Activated CD8-positive, alpha-beta memory T cell treated with anti-CD3 and anti-CD28 coated beads for 1 hour (primary cell): Measurements from ENCODE around the gene PTPN4.

ENCODE experiments used
- DNase-seq, 2 donors: peaks; one replicate each; pipeline ENCODE4 v3.0.0-alpha.2; 2020; ENCODE audit warnings: low read depth in 1 of 2; ENCODE audit errors: extremely low read depth in 1 of 2

PTPN4 gene

DNA sequence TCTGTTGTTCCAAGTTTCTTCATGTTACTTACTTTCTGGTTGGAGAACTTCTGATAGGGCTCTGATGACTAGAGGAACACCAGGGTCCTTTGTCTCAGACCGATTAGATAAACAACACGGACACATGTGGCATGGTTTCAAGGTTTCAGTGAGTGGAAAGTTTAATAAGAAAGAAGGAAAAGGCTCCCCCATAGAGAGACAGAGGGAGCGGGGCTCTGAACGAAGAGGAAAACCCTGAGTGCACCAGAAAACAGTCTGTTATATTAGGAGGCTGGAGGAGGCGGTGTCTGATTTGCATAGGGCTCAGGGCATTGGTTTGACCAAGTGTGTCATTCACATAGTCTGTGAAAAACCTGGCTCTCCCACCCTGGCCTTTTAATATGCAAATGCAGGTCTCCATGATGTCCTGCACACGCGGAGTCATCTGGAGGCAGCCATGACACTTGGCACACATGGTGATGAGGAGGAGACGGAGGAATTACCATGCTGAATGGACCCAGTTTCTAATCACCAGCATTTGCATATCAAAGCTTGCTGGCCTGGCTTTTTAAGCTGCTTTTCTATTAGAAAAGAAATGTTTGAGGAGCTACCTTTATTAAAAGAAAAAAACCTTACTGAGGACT lies 94.2 kb downstream of the PTPN4 start:
- no peak for DNase-seq

DNA sequence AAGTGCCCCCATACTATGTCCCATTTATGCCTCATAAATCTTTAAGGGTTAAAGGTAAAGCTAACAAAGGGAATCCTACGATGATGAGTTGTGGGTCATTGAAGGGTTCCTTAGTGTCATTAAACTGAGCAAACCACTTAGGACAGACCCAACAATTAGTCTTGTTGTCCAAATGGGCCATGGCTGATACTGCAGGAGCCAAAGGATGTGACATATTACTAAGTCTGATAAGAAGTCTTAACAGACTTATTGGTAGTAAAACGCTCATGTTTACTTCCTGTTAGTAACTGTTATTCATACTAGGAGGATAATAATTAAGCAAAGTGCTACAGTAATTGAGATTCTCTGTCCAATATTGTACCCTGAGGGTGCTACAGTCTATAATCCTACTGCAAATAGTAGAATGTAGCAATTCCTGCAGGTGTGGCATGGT lies 96.8 kb downstream of the PTPN4 start:
- no peak for DNase-seq

DNA sequence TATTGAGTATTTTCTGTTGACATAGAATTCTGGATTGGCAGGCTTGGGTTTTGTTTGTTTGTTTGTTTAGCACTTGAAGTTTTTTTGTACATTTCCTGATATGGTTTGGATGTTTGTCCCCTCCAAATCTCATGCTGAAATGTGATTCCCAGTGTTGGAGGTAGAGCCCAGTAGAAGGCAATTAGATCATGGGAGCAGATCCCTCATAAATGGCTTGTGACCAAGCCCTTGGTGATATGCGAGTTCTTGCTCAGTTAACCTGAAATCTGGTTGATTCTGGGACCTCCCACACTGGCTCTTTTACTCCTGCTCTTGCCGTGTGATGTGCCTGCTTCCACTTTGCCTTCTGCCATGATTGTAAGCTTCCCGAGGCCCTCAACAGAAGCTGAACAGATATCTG lies 98.0 kb downstream of the PTPN4 start:
- no peak for DNase-seq

DNA sequence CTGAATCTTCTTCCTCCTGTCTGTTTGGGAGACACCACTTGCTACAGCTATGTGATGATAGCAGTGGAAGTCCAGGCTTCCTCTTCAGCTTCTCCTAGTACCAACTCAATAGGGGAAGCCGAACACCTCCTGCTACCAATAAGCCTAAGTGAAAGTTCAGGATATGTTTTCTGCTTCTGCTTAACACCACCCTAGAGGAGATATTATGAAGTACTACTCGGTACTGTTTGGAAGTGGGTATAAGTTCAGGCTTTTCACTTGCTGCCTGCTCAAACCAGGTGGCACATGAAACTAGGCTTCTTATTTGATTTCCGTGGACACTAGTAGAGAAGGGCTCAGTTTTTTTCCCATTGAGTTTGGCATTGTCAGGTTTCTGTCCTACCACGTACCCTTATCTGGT lies 99.8 kb downstream of the PTPN4 start:
- DNase-seq = no peak

DNA sequence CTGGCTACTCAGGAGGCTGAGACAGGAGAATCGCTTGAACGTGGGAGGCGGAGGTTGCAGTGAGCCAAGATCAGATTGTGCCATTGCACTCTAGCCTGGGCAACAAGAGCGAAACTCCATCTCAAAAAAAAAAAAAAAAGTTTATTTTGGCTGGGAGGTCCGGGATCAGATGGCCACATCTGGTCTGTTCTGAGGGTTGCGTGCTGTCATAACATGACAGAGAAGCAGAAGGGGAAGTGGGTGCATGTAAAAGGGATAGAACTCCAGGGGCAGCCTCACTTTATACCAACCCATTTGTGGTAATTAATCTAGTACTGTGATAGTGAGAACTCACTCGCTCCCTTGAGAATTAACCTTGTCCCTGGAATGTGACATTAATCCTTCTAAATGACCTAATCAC lies 101.2 kb downstream of the PTPN4 start:
- DNase-seq = no peak

DNA sequence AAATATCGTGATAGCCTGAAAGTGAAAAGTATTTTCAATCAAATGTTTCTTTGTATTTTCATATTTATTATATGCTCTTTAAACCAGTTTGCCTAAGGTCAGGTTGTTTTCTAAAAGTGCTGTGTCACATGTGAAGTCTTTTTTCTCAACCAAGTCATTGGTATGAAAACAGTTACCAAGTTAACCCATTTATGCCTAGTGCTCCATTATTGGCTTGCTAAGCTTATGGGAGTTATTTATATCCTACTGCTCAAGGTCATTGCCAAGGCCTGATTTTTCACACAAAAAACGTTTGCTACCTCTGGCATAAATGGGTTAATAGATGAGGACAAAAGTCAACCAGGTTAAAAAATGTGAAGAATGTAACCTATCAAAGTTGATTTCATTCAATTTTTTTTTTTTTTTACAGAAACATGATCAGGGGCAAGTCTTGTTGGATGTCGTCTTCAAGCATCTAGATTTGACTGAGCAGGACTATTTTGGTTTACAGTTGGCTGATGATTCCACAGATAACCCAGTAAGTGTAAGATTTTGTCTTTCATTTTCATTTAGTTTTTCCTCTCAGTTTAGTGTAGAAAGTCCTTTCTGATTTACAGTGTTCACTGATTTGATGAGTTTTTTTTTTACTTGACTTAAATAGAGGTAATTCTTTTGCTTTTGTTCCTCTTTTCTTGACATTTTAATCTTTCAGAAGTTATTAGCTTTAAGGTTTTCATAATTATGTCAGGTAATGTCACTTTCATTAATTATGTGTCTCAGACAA lies 102.6 kb downstream of the PTPN4 start:
- DNase-seq = no peak

DNA sequence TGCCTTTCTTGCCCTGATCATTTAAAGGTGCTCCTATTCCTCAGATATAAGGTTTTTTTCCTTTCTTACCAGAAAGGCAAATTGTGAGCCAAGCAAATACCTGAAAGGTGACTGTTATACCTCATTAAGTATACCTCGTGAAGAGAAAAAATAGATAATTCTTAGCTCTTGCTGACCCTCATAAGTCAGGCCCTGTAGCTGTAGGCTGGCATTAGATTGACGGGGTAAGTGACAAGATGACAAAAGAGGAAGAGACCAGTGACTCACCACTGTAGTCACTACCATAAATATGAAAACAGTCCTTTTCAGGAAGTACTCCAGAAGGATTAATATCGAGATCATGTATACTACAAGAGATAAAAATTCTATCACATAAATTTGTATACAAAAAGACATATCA lies 104.6 kb downstream of the PTPN4 start:
- DNase-seq = no peak

DNA sequence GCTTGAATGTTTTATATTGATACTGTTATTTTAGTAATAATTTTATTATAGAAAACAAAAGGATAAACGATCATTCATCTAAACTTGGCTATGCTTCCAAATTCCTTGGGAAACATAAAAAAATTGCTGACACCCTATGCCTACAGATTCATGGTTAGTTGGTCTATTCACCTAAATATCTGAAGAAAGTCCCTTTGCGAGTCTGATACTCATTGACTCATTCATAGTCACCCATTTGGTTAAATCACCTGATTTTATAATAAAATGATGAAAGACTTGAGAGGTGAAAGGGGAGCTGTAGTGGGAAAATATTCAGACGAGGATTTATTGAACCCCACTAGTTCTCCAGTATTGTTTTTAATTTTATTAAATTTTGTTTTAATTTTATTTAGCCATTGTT lies 112.0 kb downstream of the PTPN4 start:
- DNase-seq = no peak

DNA sequence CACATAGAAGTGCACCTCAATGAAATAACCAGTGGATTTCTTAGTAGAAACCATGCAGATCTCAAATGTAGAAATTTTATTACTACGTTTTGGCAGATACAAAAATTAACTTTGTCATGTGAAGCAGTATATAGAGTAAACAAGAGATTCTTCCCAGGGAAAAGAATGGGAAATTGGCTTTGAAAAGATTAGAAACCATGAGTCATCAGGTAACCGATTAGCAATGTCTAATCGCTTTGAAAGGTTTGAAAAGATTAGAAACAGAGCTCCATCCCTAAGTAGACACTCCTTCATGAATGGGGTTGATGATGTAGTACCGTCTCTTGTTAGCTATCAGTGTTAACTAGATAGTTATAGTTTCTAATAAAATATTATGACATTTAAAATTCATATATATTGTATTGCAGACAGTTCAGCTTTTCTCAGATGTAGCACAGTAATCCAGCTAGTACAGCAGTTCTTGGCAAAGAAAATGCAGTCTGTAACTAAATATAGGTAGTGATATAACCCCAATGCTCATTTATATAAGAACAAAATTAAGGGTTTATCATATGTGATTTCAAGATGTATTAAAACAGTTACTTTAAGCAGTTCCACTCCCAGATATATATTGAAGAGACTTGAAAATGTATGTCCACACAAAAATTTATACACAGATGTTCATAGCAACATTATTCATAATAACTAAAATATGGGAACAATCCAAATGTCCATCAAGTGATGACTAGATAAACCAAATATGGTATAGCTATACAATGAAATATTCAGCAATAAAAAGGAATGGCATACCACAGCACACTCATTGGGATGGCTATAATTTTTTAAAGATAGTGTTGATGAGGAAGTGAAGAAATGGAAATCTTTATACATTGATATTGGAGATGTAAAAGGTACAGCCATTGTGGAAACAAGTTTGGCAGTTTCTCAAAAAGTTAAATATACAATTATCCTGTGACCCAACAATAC lies 113.9 kb downstream of the PTPN4 start:
- no peak for DNase-seq

DNA sequence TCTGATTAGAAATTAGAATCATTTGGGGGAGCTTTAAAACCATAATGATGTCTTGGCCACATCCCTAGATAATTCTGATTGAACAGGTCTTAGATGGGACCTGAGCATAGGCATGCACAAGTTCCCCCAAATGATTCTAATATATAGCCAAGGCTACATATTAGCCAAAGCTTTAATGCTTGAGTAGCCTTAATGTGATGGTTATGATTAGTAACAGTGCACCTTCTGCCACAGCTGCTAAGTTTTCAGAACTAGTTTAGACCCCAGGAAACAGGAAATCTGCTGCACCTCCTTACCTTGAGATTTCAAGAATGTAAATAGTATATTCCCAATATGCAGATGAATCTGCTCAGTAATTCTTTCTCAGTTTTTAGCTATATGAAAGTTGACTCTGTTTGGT lies 119.8 kb downstream of the PTPN4 start:
- DNase-seq = no peak

DNA sequence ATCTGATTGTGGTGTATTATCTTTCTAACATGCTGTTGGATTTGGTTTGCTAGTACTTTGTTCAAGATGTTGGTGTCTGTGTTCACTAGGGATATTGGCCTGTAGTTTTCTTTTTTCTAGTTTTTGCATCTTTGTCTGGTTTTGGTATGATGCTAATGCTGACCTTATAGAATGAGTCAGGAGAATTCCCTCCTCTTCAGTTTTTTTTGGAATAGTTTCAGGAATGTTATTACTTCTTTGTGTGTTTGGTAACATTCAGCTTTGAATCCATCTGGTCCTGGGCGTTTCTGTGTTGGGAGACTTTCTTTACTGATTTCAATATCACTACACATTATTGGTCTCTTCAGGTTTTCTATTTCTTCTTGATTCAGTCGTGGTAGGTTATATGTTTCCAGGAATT lies 129.0 kb downstream of the PTPN4 start:
- DNase-seq = no peak

DNA sequence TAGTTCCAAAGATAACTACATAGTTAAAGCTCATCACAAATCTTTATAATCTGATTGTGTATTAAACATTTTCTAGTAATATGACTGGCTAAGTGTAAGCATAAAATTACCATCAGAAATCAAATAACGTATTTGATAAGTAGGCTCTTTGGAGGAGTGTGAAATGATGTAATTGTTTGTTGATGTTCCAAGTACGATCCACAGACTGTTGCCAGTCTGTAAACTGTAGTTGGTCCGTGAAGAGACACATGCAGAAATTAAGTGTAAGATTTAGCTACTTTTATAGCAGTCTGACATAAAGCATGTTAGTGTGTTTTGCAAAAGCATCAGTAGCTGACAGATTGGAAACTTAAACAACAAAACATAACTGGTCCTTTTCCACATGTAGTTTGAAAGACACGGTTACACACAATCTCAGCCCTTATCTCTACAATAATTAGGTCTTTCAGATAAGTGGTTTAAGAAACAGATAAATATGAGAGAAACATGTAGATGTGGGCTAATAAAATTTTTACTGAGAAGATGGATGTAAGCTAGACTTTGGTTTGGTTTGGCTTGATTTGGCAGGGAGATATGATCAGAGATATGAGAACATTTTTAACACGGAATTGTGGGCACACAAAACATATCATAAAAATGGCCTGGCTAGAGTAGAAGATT lies 138.1 kb downstream of the PTPN4 start:
- no peak for DNase-seq

DNA sequence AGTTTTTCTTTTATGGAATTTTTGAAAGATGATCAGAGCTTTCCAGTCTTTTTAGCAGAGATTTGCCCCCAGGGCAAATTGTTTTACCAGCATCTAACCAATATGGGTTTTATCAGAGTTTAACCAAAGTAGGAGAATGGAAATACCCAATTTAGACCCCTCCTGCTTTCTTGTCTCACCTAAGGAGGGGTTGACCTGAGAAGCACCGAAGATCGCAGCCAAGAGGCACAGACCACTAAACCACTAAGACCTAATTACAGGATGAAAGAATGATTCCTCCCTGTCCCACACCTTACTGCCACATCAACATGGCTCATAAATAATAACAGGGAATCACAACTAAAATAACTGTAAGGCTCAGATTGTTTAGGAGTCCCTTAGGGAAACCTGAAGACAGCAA lies 141.3 kb downstream of the PTPN4 start:
- DNase-seq = no peak

DNA sequence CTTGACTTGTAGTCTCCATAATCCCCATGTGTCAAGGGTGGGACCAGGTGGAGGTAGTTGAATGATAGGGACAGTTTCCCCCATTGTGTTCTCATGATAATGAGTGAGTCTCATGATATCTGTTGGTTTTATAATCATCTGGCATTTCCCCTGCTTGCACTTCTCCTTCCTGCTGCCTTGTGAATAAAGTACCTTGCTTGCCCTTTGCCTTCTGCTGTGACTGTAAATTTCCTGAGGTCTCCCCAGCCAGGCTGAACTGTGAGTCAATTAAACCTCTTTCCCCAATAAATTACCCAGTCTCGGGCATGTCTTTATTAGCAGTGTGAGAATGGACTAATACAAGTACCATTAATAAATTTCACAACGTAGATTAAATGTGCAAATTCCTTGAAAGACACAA lies 150.8 kb downstream of the PTPN4 start:
- DNase-seq = no peak

DNA sequence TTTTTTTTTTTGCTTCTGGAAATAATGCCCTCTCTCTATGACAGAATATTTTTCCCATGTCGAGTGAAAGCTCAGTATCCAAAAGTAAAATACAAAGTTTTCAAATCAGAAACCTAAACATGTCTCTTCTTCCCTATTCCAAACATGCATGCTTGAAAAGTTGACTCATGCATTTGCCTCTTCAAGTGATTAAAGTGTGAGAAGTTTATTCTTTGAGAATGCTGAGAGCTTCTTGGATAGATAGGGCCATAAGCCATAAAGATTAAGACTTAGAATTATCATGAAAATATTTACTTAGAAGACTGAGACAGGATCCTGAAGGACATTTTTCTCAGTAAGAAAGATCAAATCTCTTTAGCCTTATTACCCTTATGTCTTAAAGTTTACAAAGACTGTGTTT lies 154.5 kb downstream of the PTPN4 start:
- DNase-seq = no peak

DNA sequence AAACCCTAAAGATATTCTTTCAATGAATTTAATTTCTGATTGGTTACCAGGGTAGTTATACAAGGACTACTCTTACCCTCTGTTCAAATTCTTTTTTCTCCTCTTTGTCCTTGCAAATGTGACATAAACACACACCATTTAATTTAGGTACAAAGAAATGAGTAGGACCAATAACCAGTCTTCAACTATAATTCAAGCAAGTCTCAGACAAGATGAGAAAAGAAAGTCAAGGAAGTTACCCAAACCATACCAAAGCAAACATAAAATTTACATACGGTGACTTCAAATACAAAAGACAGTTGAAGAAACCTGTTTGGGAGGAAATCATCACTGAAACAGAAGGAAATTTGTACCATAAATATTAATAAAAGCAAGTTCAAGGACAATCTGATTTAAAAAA lies 162.1 kb downstream of the PTPN4 start:
- no peak for DNase-seq

DNA sequence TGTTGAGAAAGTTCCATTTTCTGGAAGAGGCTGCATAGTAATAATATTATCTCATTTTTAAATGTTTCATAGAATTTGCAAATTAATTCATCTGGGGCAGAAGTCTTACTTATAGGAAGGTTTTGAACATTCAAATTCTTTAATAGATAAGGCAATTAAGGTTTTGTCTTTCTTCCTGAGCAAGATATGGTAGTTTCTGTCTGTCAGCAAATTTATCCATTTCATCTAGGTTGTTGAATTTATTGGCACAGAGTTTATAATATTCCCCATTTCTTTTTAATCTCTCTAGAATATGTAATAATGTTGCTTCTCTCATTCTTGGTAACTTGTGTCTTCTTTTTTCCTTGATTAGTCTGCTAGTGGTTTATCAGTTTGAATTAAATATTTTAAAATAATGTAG lies 163.0 kb downstream of the PTPN4 start:
- no peak for DNase-seq

DNA sequence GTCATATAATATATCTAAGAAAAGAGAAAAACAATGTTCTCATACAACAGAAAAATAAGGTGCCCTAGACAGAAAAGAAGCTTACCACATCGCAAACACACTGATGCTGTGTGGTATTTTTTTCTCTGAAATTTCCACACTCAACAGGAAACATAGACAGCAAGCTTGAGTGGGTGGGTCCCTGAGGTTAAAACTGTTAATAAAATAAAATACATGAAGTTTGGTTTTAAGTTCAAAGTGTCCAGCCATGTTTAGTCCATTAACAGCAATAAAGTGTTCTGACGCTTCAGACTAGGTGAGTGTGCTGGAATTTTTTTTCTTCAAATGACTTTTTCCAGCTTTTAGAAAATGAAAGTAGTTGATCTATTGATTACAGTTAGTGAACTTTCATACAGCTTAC lies 169.8 kb downstream of the PTPN4 start:
- DNase-seq = no peak

DNA sequence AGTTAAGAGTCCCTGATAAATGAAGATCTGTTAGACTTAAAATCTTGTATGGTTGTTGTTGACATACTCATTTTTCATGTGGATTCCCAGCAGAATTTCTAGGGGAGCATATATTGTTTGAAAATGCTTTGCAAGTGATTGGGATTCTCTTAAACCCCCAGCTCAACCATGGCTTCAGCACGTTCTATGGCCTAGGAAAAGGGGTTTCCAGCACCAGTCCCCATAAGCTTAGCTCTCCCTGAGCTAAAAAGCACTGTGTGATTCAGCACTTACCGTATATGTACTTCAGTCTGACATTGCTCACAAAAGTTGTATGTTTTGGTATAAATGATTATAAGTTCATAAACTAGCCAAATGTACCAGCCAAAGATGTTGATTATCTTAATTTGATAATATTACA lies 173.1 kb downstream of the PTPN4 start:
- no peak for DNase-seq

DNA sequence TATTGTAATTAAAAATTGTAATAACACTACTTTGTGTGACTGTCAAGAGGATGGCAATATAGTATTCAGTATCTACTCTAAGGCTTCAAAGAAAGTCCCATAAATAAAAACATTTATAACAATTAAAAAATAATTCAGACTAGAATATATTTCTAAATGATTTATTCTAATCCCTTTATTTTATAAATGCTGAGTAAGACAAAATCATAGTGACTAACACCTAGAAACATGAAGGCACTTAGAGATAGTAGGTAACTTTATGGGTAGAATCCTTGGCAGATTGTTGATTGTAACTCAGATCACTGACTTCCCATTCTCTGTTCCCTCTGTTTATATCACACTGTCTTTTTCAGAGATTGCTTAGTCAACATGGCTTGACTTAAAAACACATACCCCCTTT lies 174.6 kb downstream of the PTPN4 start:
- DNase-seq = no peak

DNA sequence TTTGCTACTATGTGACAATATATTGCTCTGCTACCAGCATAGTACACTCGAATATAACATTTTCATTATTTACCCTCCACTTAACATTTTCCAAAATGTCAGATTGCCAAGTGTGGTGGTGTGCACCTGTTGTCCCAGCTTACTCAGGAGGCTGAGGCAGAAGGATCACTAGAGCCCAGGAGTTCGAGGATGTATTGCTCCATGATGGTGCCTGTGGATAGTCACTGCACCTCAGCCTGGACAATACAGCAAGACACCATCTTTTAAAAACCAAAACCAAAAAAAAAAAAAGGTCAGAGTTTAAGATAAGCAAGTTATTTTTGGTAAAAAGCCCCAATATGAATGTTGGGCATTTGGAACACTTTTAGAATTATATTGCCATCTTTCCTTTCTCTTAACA lies 178.0 kb downstream of the PTPN4 start:
- DNase-seq = no peak
